ENCODE data around the gene DGUOK.

The DGUOK gene

DNA sequence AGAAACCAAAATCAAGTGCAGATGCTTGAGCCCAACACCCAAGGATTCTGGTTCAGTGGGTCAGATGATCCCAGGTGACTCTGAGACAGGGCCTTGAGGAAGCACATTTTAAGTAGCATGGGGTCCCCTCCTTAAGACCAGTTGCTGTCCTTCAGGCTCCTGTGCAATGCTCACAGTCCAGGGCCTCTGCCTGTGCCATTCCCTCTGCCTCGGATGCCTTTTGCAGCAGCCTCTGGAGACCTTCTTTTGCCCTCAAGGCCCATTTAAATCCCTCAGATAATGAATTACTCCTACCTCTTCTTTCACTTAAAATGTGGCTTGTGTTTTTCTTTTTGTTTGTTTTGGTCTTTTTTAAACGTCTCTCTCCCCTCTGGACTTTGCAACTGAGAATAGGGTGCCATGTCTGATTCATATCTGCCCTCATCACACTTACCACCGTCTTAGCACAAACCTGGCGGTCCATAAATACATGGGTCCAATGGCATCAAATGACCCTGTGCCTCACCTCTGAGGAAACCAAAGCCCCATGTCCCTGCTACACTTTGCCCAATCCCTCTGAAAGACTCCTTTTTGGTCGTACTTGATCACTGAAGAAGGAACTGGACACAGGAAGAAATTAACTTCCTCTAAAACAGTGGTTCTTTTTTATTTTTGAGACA, 19.7 kb upstream of the DGUOK start:
- ChIA-PET POLR2A (no interaction called here), CTCF (interaction anchor here (0.9 to 7.8 kb wide), 13 partner anchors 8 to 245 kb away, joined by 3 to 72 read pairs (median 7); partner anchors contain the start of genes ACTG2 and BOLA3)
- TF ChIP-seq, protein P1, sequence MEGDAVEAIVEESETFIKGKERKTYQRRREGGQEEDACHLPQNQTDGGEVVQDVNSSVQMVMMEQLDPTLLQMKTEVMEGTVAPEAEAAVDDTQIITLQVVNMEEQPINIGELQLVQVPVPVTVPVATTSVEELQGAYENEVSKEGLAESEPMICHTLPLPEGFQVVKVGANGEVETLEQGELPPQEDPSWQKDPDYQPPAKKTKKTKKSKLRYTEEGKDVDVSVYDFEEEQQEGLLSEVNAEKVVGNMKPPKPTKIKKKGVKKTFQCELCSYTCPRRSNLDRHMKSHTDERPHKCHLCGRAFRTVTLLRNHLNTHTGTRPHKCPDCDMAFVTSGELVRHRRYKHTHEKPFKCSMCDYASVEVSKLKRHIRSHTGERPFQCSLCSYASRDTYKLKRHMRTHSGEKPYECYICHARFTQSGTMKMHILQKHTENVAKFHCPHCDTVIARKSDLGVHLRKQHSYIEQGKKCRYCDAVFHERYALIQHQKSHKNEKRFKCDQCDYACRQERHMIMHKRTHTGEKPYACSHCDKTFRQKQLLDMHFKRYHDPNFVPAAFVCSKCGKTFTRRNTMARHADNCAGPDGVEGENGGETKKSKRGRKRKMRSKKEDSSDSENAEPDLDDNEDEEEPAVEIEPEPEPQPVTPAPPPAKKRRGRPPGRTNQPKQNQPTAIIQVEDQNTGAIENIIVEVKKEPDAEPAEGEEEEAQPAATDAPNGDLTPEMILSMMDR (IDR thresholded peaks at IDR 0.05; ENCODE audit: control extremely low read depth, extremely low read depth, low read depth, missing control alignments) = no peak
- no peak for DNase-seq (ENCODE audit: extremely low spot score)

DNA sequence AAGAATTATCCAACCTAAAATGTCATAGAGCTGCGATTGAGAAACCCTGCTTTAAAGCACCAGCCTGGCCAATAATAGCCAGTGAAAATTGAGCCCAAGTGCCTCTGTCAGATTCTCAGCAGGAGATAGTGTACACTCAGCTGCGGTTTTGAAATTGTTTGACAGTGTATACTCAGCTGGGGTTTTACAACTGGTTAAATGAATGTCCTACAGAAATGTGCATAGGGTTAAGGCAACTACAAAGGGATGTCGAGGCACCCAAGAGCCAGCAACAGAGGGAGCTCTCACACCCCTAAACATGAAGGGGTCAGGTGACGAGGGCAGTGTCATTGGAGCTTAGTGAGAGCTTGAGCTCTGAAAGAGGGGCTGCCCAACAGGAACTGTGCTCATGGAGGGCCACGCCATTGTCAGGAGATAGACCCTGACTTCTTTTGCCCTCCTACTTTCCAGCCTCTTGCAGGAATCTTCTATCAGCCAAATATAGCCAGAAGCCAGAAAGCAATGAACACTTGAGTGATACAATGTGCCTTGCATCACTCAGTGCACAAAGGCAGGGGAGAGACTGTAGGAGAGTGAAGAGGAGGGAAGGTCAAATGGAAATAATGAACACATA, 18.7 kb upstream of the DGUOK start:
- TF ChIP-seq, protein P1 (IDR thresholded peaks at IDR 0.05; ENCODE audit: control extremely low read depth, extremely low read depth, low read depth, missing control alignments) = peak; percentile 61
- POLR2A ChIA-PET = interaction anchor here (0.5 kb wide), 1 partner anchor 274 kb away, joined by 4 read pairs; no protein-coding TSS in a partner anchor
- peak; percentile 76 for DNase-seq (ENCODE audit: extremely low spot score)
- CTCF ChIA-PET = interaction anchor here (0.6 to 7.8 kb wide), 28 partner anchors 9 to 342 kb away, joined by 3 to 72 read pairs (median 4); partner anchors contain the start of genes ACTG2, BOLA3, MOB1A and STAMBP

DNA sequence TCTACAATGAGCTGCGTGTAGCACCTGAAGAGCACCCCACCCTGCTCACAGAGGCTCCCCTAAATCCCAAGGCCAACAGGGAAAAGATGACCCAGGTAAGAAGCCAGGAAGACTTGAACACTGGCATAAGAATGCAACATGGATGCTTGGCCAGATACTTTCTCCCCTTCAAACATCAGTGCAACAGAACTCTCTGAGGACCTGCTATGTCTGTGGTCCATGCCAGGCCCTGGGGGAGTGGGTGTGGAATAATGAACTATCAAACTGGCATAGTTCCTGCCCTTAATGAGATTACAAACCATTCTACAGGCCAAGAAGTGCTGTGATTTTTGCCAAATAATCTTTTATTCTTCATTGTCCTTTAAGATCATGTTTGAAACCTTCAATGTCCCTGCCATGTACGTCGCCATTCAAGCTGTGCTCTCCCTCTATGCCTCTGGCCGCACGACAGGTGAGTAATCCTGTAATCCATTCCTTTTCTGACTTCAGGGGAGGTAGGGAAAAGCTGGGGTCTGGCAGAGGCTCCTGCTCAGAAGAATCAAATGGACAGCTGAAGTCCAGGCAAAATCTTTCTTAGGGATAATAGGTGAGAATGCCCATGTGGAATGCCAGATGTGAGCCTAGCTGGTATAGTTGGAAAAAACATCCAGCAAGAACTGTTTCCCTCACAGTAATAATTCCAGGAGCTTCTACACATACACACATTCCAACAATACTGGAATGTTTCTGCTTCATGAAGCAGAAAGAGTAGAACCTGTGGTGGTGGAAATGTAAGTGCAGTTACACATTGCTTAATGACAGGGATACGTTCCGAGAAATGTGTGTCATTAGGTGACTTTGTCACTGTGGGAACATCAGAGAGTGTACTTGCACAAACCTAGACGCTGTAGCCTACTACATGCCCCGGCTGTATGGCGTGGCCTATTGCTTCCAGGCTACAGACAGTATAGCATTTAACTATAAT, 17.7 kb upstream of the DGUOK start:
- ChIA-PET POLR2A (no interaction called here), CTCF (interaction anchor here (1.2 to 7.8 kb wide), 11 partner anchors 10 to 239 kb away, joined by 3 to 72 read pairs (median 9); partner anchors contain the start of genes ACTG2 and BOLA3)
- no peak for DNase-seq (ENCODE audit: extremely low spot score)
- TF ChIP-seq, protein P1 (IDR thresholded peaks at IDR 0.05; ENCODE audit: control extremely low read depth, extremely low read depth, low read depth, missing control alignments) = no peak

DNA sequence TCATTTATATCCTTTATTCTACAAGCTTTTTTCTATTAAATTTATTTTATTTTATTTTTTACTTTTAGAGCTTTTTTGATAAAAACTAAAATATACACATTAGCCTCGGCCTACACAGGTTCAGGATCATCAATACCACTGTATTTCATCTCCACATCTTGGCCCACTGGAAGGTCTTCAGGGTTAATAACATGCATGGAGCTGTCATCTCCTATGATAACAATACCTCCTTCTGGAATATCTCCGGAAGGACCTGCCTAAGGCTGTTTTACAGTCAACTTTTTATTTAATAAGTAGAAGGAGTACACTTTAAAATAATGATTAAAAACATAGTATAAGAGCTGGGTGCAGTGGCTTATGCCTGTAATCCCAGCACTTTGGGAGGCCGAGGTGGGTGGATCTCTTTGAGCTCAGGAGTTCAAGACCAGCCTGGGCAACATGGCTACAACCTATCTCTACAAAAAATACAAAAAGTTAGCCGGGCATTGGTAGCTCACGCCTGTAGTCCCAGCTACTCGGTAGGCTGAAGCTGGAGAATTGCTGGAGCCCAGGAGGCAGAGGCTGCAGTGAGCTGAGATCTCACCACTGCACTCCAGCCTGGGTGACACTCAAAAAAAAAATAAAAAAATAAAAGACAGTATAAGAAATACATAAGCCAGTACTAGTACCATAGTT, 15.7 kb upstream of the DGUOK start:
- no peak for DNase-seq (ENCODE audit: extremely low spot score)
- ChIA-PET CTCF (interaction anchor here (0.8 to 7.8 kb wide), 14 partner anchors 9 to 236 kb away, joined by 3 to 72 read pairs (median 4); no protein-coding TSS in a partner anchor), POLR2A (no interaction called here)
- TF ChIP-seq, protein P1 (IDR thresholded peaks at IDR 0.05; ENCODE audit: control extremely low read depth, extremely low read depth, low read depth, missing control alignments) = no peak

GRCh38 chr2:73911548-73912208, 15.0 kb upstream of the DGUOK start:
- DNase-seq (ENCODE audit: extremely low spot score) = no peak
- TF ChIP-seq, protein P1 (IDR thresholded peaks at IDR 0.05; ENCODE audit: control extremely low read depth, extremely low read depth, low read depth, missing control alignments) = no peak
- POLR2A ChIA-PET = no interaction called here
- CTCF ChIA-PET = interaction anchor here (0.8 to 7.8 kb wide), 11 partner anchors 9 to 236 kb away, joined by 3 to 72 read pairs (median 4); no protein-coding TSS in a partner anchor

All from GM10248 (cell line).